HCEC 1CT (cell line): Measurements from ENCODE around the gene OMP.

Source experiments
- DNase-seq: peaks from one replicate; pipeline ENCODE4 v3.0.0-alpha.2; 2017

The OMP gene

DNA sequence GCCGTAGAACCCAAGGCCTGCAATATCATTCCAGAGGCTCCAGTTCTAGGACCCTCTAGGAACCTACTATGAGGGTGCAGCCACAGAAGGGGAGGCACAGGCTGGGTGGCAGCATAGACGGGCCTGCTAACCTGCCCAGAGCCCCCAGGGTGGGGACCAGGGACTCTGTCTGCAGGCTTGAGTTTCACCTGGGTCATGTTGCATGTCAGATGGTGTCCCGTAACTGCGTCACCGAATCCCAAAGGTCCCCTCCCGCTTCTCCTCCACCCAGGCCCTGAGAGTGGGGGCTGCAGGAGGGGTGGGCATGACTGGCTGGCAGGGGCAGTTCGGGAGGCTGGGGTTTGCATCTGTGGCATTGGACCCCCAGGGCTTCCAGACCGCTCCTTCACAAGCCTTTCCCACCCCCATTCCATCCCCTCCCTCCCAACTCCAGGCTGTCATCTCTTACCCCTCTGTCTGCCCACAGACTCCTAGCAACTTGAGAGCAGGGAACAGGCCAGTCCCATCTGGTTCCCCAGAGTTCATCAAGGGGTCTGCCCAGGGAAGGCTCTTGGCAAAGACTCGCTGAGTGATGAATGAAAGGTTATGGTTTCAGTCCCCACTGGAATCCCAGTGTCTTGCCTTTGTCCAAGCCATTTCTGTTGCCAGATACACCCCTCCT is 41.7 kb downstream of the OMP start:
- no peak for DNase-seq

- no peak for DNase-seq
Measured at GRCh38 chr11:77144857-77145428, 42.3 kb downstream of the OMP start.

DNA sequence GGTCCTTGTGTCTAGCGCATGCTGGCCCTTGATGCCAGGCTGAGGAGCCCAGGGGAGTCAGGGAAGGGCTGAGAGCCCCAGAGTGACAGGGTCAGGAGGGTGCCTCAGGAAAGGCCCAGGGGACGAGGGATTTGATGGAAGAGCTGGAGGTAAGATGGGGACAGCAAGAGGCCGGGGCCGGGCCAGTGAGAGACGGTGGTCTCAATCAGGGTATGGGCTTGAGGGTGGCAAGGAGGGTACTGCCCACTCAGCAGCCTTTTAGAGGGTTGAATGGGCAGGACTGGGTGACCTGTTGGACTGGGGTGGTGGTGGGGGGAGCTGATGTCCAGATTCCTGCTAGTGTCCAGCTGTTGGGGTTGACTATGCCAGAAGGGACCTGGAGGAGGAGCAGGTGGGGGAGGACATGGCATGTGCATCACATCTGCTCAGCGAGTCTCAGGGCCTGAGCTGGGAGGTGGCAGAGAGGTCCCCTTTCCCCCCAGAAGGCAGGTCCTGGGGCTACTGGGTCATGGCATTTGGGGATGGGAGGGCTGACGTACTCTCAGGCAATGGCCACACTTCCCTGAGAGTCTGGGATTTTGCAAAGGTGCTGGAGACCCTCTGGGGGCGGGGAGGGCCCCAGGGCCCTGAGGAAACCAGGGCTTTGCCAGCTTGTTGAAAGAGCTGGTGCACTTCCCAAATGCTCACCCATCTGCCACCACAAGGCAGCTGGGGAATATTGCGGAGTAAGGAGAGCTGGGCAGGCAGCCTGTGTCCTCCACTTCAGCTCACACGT is 43.8 kb downstream of the OMP start:
- no peak for DNase-seq

GRCh38 chr11:77147036-77147315 is 44.3 kb downstream of the OMP start:
- no peak for DNase-seq

- DNase-seq: no peak
Measured at GRCh38 chr11:77147668-77148321, 45.2 kb downstream of the OMP start.

DNA sequence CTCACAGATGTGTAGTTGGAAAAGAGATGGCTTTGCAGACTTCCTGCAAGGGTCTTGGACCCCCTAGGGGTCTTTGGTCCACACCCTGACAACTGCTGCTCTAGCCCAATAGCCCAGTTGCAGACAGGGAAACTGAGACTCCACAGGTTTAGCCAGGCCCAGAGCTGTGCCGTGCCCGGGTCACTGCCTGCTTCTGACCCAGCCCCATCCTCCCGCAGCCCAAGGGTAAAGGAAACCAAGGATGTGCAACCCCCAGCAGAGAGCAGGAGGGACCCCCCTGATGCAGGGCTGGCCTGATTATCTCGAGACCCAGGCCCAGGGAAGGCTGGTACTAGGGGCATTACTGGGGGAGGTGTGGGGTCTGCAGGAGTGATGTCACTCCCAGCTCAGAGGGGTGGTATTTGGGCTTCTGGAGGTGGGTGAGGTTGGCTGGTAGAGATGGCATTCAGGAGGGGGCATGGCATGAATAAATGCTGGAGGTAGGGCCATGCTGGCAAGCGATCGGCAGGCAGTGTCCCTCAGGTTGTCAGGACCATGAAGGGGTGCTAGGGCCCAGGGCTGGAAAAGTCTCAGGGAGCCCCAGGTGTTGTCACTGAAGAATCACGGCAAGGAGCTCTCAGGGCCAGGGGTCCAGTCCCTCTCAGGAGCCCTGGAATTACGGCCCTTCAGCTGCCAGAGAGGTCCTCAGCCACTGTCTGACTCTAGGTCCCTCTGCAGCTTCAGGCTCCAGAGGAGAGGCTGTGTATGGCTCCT is 46.5 kb downstream of the OMP start:
- no peak for DNase-seq

GRCh38 chr11:77149716-77150392 is 47.2 kb downstream of the OMP start:
- no peak for DNase-seq

GRCh38 chr11:77150836-77151235 is 48.2 kb downstream of the OMP start:
- DNase-seq: no peak

- DNase-seq: peak; percentile 11
Measured at GRCh38 chr11:77151804-77152509, 49.3 kb downstream of the OMP start.

DNA sequence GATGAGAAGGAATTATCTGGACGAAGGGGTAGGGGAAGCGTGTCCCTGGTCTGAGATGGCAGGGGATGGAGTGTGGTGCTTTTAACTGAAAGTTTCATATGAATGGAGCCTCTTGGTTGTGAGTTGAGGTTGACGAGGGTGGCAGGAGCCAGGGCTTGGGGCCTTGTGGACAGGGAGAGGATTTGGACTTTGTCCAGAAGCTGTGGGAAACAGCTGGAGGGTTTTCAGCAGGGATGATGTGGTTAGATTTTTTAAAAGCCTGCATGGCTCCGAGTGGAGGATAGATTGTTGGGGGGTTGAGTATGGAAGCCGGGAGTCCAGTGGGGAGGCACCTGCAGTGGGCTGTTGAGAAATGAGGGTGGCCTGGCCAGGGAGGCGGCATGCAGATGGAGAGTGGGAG is 50.2 kb downstream of the OMP start:
- no peak for DNase-seq
